Astrocyte (in vitro differentiated cells and primary cell): ENCODE data around the gene PRSS53. TPM values are rescaled to one million over a fixed set of nuclear protein-coding genes. Genes with fewer than 3 reads are reported as not detected.
A peak's percentile ranks its signal among the peaks of the same experiment; 100 is the strongest.

Source experiments
- DNase-seq: peaks from one replicate; pipeline ENCODE4 v3.0.0-alpha.2; 2010; ENCODE audit warnings: low read depth
- FAIRE-seq: peaks from 2 replicates; lab custom pipeline; 2011; peaks lifted over from hg19 to GRCh38; lab: Jason Lieb, UNC
- H2AFZ ChIP-seq: 2 replicates; pipeline ENCODE4 v1.6.0; 2012; ENCODE audit warnings: low read depth, low read length, inconsistent platforms
- H3K27ac ChIP-seq: 2 replicates; pipeline ENCODE4 v1.5.1; 2011; ENCODE audit warnings: low read depth, low read length, inconsistent platforms
- H3K27me3 ChIP-seq: 2 replicates; pipeline ENCODE4 v1.6.0; 2011; ENCODE audit warnings: low read length, inconsistent platforms; ENCODE audit not compliant: insufficient read depth
- H3K36me3 ChIP-seq: 2 replicates; pipeline ENCODE4 v1.5.1; 2011; ENCODE audit warnings: low read length, inconsistent platforms; ENCODE audit not compliant: insufficient read depth
- H3K4me1 ChIP-seq: 2 replicates; pipeline ENCODE4 v1.5.1; 2011; ENCODE audit warnings: low read length, inconsistent platforms; ENCODE audit not compliant: insufficient read depth
- H3K4me2 ChIP-seq: 2 replicates; pipeline ENCODE4 v1.6.0; 2012; ENCODE audit warnings: low read length, inconsistent platforms
- H3K4me3 ChIP-seq: 2 replicates; pipeline ENCODE4 v1.5.1; 2011; ENCODE audit warnings: low read depth, mild to moderate bottlenecking, low read length, inconsistent platforms; ENCODE audit not compliant: insufficient read depth
- H3K79me2 ChIP-seq: 2 replicates; pipeline ENCODE4 v1.6.0; 2012; ENCODE audit warnings: mild to moderate bottlenecking, low read length, inconsistent platforms; ENCODE audit not compliant: insufficient read depth
- H3K9ac ChIP-seq: 2 replicates; pipeline ENCODE4 v1.6.0; 2012; ENCODE audit warnings: mild to moderate bottlenecking, low read length, inconsistent platforms
- H3K9me3 ChIP-seq: 2 replicates; pipeline ENCODE4 v1.5.1; 2012; ENCODE audit warnings: low read depth, mild to moderate bottlenecking, low read length, inconsistent platforms; ENCODE audit not compliant: insufficient read depth
- H4K20me1 ChIP-seq: 2 replicates; pipeline ENCODE4 v1.6.0; 2012; ENCODE audit warnings: low read length, inconsistent platforms; ENCODE audit not compliant: insufficient read depth
- H3K27ac Mint-ChIP-seq: one replicate; pipeline ENCODE4 v1.8.0; 2021; ENCODE audit warnings: mild to moderate bottlenecking, mixed read lengths; ENCODE audit not compliant: unreplicated experiment
- H3K27me3 Mint-ChIP-seq: one replicate; pipeline ENCODE4 v1.8.0; 2021; ENCODE audit warnings: low read depth, mixed read lengths; ENCODE audit not compliant: unreplicated experiment
- H3K36me3 Mint-ChIP-seq: one replicate; pipeline ENCODE4 v1.8.0; 2021; ENCODE audit warnings: low read depth, mixed read lengths; ENCODE audit not compliant: unreplicated experiment
- H3K4me1 Mint-ChIP-seq: one replicate; pipeline ENCODE4 v1.8.0; 2021; ENCODE audit warnings: low read depth, mixed read lengths; ENCODE audit not compliant: unreplicated experiment
- H3K4me3 Mint-ChIP-seq: one replicate; pipeline ENCODE4 v1.8.0; 2021; ENCODE audit warnings: mild to moderate bottlenecking, moderate library complexity, mixed read lengths; ENCODE audit not compliant: unreplicated experiment
- H3K9me3 Mint-ChIP-seq: one replicate; pipeline ENCODE4 v1.8.0; 2021; ENCODE audit warnings: mild to moderate bottlenecking, mixed read lengths; ENCODE audit not compliant: unreplicated experiment
- EZH2 ChIP-seq: IDR thresholded peaks from 2 replicates; pipeline ENCODE4 v1.6.1; 2012; ENCODE audit warnings: mild to moderate bottlenecking, low read length, inconsistent platforms; ENCODE audit not compliant: insufficient read depth
- total RNA-seq: library from RNA; stranded (reverse); gene quantifications from 2 replicates; pipeline ENCODE4 v1.2.1, GENCODE V29; 2021
- TF ChIP-seq, protein P1 (sequence below): IDR thresholded peaks from 2 replicates; pipeline ENCODE4 v1.5.1; 2011; ENCODE audit warnings: low read depth, mild to moderate bottlenecking, inconsistent platforms, low read length, moderate library complexity; ENCODE audit not compliant: insufficient read depth

Gene PRSS53
- total RNA-seq, 1 donor from 2014 or later = 7.1 TPM

DNA sequence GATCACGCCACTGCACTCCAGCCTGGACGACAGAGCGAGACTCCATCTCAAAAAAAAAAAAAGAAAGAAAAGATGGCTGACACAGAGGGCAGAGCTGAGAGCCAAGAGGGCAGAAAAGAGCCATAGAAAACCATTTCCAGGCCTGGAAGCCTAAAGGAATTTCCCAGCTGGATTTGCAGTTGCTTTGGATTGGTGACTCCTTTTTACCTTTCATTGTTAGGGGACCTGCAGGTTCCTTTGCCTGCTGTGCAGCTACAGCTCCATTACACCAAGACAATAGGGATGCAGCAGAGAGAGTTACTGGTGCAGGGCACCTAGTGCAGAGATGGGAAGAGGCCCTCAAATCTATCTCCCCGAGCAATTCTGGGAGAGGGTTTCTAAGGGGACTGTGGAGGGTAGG lies 33.1 kb downstream of the PRSS53 start:
- H3K9me3 Mint-ChIP-seq = peaks cover 5% of the 10 kb centered on the region
- H3K4me1 Mint-ChIP-seq = peaks cover 7% of the 10 kb centered on the region
- H3K36me3 Mint-ChIP-seq = peaks cover 10% of the 10 kb centered on the region
- Histone ChIP-seq H3K4me3 (no peak overlapping the region), H3K79me2 (no peaks in the 10 kb centered on the region), H2AFZ (no peak overlapping the region), H4K20me1 (no peaks in the 10 kb centered on the region), H3K9me3 (no peaks in the 10 kb centered on the region), H3K9ac (no peak overlapping the region), H3K27me3 (no peaks in the 10 kb centered on the region), H3K27ac (no peak overlapping the region), H3K4me2 (no peak overlapping the region), H3K4me1 (peaks cover 3% of the 10 kb centered on the region), H3K36me3 (peaks cover 4% of the 10 kb centered on the region)
- no peak for DNase-seq
- no peak overlapping the region for H3K27ac Mint-ChIP-seq
- no peak for TF ChIP-seq EZH2
- TF ChIP-seq, protein P1, sequence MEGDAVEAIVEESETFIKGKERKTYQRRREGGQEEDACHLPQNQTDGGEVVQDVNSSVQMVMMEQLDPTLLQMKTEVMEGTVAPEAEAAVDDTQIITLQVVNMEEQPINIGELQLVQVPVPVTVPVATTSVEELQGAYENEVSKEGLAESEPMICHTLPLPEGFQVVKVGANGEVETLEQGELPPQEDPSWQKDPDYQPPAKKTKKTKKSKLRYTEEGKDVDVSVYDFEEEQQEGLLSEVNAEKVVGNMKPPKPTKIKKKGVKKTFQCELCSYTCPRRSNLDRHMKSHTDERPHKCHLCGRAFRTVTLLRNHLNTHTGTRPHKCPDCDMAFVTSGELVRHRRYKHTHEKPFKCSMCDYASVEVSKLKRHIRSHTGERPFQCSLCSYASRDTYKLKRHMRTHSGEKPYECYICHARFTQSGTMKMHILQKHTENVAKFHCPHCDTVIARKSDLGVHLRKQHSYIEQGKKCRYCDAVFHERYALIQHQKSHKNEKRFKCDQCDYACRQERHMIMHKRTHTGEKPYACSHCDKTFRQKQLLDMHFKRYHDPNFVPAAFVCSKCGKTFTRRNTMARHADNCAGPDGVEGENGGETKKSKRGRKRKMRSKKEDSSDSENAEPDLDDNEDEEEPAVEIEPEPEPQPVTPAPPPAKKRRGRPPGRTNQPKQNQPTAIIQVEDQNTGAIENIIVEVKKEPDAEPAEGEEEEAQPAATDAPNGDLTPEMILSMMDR = no peak
- H3K4me3 Mint-ChIP-seq = no peak overlapping the region
- FAIRE-seq = no peak
- no peaks in the 10 kb centered on the region for H3K27me3 Mint-ChIP-seq

DNA sequence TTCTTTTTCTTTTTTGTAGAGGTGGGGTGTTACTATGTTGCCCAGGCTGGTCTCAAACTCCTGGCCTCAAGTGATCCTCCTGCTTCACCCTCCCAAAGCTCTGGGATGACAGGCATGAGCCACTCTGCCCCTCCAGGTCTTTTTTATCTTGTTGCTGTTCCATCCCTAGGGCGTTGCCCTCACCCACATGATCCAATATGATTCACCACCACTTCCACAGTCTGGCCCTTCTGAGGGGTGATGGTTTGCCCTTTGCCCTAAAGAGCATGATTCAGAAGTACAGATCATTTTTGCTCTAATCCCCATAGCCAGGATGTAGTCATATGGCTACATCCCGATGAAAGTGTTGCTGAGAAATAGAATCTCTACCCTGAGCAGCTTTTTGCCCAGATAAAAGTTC lies 36.6 kb downstream of the PRSS53 start:
- Histone ChIP-seq H3K4me1 (peaks cover 3% of the 10 kb centered on the region), H2AFZ (no peak overlapping the region), H3K4me2 (peak overlapping the region; percentile 42), H3K4me3 (no peak overlapping the region), H3K36me3 (no peaks in the 10 kb centered on the region), H3K79me2 (no peaks in the 10 kb centered on the region), H3K27me3 (no peaks in the 10 kb centered on the region), H3K27ac (peak overlapping the region; percentile 46), H3K9ac (no peak overlapping the region), H4K20me1 (no peaks in the 10 kb centered on the region), H3K9me3 (no peaks in the 10 kb centered on the region)
- DNase-seq (peak; percentile 89), FAIRE-seq (peak; percentile 26)
- peaks cover 5% of the 10 kb centered on the region for H3K9me3 Mint-ChIP-seq
- no peak for TF ChIP-seq EZH2
- TF ChIP-seq, protein P1 = no peak
- peaks cover 7% of the 10 kb centered on the region for H3K4me1 Mint-ChIP-seq
- peaks cover 4% of the 10 kb centered on the region for H3K36me3 Mint-ChIP-seq
- H3K4me3 Mint-ChIP-seq = no peak overlapping the region
- H3K27me3 Mint-ChIP-seq = no peaks in the 10 kb centered on the region
- peak overlapping the region; percentile 54 for H3K27ac Mint-ChIP-seq

DNA sequence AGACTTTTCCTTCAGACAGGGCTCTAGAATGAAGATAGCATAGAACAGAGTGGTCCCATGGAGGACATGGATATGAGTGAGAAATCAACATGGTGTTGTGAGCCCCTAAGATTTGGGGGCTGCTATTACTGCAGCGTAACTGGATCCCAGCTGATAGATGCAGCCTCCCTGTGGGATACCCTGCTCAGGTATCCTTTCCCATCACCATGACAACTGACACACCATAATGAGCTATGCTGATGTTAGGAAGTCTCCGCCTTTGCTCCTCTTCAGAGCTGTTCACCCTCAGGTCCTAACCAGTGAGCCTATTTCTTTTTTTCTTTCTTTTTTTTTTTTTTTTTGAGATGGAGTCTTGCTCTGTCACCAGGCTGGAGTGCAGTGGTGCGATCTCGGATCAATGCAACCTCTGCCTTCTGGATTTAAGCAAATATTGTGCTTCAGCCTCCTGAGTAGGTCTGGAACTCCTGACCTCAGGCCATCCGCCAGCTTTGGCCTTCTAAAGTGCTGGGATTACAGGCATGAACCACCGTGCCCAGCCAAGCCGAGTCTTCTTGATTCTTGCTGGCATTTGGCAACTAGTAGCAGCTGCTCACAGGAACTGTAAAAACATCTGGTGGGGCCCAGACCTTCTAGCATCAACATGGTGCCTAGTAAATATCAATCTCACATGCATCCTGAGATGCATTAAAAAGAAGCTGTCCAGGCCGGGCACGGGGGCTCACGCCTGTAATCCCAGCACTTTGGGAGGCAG lies 38.3 kb downstream of the PRSS53 start:
- no peaks in the 10 kb centered on the region for H3K9me3 ChIP-seq
- H3K4me3 ChIP-seq = no peak overlapping the region
- Mint-ChIP-seq H3K9me3 (peaks cover 5% of the 10 kb centered on the region), H3K4me1 (peaks cover 7% of the 10 kb centered on the region), H3K27me3 (no peaks in the 10 kb centered on the region), H3K36me3 (no peaks in the 10 kb centered on the region), H3K4me3 (peak overlapping the region; percentile 45), H3K27ac (no peak overlapping the region)
- H3K9ac ChIP-seq = no peak overlapping the region
- TF ChIP-seq, protein P1 = no peak
- no peak for TF ChIP-seq EZH2
- H3K4me2 ChIP-seq = no peak overlapping the region
- no peaks in the 10 kb centered on the region for H3K36me3 ChIP-seq
- H4K20me1 ChIP-seq = no peaks in the 10 kb centered on the region
- no peak for FAIRE-seq
- DNase-seq = no peak
- H3K27ac ChIP-seq = no peak overlapping the region
- peaks cover 3% of the 10 kb centered on the region for H3K4me1 ChIP-seq
- no peaks in the 10 kb centered on the region for H3K79me2 ChIP-seq
- no peaks in the 10 kb centered on the region for H3K27me3 ChIP-seq
- H2AFZ ChIP-seq = no peak overlapping the region
